NCI-H2227 (cell line): ENCODE results near the gene TNFSF10.

ENCODE experiments used
- DNase-seq: peaks from one replicate; lab custom pipeline; 2025; ENCODE audit not compliant: unreplicated experiment; lab: John Stamatoyannopoulos, UW

TNFSF10 gene

DNA sequence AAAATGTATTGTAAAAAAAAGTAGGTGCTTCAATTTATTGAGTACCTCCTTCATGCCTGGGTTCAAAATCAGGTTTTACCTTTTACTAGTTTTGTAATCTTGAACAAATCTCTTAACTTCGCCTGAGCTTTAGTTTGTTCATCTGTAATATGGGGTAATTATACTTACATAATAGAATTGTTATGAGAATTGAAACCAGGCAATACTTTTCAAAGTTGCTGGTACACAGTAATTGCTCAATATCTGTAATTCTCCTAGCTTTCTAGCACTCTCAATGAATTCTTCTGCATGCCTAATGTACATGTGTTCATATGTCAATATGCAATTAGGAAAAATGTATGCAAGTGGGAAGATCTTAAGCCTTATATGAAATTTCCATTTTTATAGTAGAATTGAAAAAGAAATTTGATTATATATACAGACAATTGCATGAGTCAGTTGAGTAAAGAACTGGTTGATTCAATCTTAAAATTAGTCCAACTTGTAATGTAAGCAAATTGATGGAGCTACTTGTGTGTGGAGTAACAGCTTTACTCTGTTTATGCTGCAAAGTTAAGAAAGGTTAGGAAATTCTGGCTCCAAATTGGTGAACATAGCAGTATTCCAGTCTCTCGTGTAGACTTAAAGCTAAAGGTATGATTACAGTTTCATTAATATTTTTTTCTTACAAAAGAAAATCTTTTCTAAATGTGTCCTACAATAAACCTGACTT, 4.1 kb downstream of the TNFSF10 start:
- no peak for DNase-seq

- no peak for DNase-seq
These were observed 5.3 kb downstream of the TNFSF10 start for GRCh38 chr3:172517859-172518466.

DNA sequence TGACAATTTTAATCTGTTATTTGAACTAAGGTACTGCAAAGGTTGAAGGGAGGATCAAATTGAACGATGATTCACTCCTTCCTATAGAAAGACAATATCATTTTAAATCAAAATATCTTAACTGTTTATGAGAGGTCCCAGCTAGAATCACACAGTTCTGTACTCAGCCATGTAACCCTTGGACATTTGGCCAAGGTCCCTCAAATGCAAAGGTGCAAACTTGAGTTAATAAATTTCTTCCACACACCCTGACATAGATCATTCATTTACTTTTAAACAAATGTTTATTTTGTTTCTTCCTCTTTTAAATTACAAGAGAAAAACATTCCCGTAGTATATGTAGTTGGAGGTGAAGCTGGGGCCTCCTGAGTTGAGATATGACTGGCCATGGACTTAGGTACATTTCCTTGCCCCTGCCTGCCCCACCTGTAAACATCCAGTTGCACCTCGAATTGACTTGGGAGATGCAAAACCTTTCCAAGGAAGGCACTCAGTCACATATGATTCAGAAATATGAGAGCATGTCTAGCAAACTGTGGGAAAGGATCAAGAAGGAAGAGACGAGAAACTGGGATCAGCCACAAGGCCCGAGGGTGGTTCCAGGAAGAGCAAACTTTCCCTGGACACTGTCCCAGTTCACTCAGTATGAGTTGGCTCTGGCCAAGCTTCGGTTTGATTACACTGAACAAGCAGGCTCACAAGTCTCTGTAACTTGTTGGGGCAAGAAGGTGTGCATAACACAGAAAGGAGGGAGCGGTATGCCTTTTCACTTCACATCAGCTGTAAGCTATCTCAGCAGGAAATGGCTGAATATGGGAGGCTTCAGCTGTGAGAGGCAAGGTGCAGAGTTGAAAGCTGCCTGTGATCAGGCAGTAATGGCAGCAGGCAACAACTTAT, 6.7 kb downstream of the TNFSF10 start:
- no peak for DNase-seq

DNA sequence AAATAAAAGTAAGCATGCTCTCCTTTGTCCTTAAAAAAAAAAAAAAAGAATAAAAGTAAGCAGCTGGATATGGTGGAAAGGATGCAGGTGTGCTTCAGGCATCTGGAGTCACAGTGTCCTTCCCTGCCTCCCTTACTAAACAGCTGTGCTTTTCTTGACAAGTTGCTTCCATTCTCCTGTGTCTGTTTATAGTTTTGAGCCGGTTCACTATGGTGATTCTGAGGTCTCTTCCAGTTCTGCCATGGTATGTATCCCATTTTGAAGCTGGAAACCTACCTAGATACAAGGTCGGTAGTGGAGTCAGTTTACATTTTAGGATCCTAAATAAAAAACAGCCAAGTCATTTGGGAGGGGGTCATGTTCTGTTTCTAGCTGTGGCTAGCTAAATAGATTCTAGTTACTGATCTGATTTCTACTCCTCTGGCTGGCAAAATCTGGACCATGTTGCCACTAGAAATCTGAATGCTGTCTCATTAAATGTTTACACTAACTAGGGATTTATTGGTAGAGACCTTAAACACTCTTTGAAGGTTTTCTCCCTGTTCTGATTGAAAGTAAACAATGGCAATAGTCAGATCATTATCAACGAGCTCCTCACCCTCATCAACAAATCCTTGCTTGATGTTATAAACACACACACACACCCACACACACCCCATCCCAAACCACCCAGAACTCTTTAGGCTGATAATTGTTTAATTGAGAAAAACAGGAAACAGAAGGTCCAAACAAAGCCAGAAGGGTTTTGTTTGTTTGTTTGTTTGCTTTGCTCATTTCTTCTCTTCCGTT, 7.9 kb downstream of the TNFSF10 start:
- DNase-seq = no peak

DNA sequence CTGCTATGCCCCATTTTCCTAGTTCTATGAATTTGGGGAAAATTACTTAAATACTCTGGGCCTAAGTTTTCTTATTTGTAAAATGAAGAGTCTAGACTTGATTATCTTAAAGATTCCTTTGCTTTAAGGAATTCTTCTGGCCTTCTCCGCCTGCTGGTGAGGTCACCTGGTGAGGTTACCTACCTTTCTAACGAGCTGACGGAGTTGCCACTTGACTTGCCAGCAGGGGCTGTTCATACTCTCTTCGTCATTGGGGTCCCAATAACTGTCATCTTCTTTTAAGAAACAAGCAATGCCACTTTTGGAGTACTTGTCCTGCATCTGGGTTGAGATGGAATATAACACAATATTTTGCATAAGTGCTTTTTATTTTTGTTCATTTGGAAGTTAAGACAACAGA, 8.6 kb downstream of the TNFSF10 start:
- DNase-seq = no peak

- DNase-seq = no peak
These were observed 9.7 kb downstream of the TNFSF10 start for GRCh38 chr3:172513488-172513887.

- DNase-seq = no peak
These were observed 11.2 kb downstream of the TNFSF10 start for GRCh38 chr3:172511783-172512762.

DNA sequence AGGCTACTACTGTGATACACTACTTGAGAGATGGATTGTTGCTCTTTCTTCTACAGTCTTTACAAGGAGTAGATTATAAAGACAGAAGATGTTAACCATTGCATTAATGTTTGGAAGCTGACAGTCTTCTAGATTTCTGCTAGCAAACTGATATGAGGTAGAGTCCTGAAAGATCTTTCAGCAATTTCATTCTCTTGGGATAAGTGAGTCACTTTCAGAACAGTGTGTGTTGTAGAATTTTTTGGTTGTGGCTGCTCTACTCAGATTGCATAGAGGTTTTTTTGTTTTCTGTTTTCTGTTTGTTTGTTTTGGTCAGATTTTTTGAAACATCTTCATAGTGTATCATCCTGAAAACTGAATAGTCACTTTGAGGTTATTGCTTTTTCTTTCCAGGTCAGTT, 17.1 kb downstream of the TNFSF10 start:
- DNase-seq = no peak

GRCh38 chr3:172501540-172501939, 21.7 kb downstream of the TNFSF10 start:
- DNase-seq = no peak

- DNase-seq = peak; percentile 72
These were observed 33.0 kb downstream of the TNFSF10 start for GRCh38 chr3:172490198-172490669.

- DNase-seq = no peak
These were observed 45.1 kb downstream of the TNFSF10 start for GRCh38 chr3:172478116-172478515.

DNA sequence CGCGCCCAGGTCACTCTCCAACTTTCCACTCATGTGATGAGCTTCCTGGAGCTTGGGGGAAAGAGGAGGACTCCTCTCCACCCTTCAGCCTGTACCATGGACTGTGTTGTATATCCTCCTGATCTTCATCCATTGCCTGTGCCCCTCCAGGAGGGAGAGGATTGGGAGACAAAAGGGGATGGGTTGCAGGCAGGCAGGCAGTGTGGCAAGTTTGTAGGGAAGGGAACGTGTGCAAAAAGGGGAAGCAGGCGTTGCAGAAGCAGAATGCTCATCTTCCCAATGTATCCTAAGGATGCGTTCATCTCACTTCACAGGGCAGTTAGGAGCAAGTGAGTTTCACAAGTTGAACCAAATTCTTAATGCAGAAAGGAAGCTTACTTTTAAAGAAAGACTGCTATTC, 46.9 kb downstream of the TNFSF10 start:
- DNase-seq = no peak

- DNase-seq = no peak
These were observed 47.5 kb downstream of the TNFSF10 start for GRCh38 chr3:172475703-172476102.

- no peak for DNase-seq
These were observed 51.3 kb downstream of the TNFSF10 start for GRCh38 chr3:172471903-172472302.

GRCh38 chr3:172470588-172470987, 52.6 kb downstream of the TNFSF10 start:
- DNase-seq = no peak

- DNase-seq = no peak
These were observed 55.9 kb downstream of the TNFSF10 start for GRCh38 chr3:172467170-172467824.

GRCh38 chr3:172466553-172467130, 56.6 kb downstream of the TNFSF10 start:
- DNase-seq = no peak

GRCh38 chr3:172465281-172465680, 57.9 kb downstream of the TNFSF10 start:
- DNase-seq = no peak

GRCh38 chr3:172464306-172464705, 58.9 kb downstream of the TNFSF10 start:
- no peak for DNase-seq
